Transverse colon (tissue), 4 donors: Measurements from ENCODE around the gene FGGY.

ENCODE experiments used
- CTCF ChIP-seq, 5 experiments: fragments of 200-600 bp in 3 of 5; fragments of 450-650 bp in 2 of 5; sonication (generic) in 3 of 5; IDR thresholded peaks; 1 replicate in 2 of 5; 2 replicates in 3 of 5; pipeline ENCODE4 v1.5.1; 2016 to 2017; ENCODE audit warnings: antibody characterized with exemption in 5 of 5, inconsistent platforms in 3 of 5, mild to moderate bottlenecking in 2 of 5, moderate library complexity in 1 of 5
- POLR2A ChIP-seq: fragments of 450-650 bp; IDR thresholded peaks from one replicate; pipeline ENCODE4 v1.6.1; 2016; ENCODE audit warnings: antibody characterized with exemption, mild to moderate bottlenecking, moderate library complexity
- POLR2AphosphoS5 ChIP-seq, 3 donors: sonication (generic); formaldehyde crosslinking; IDR thresholded peaks; one replicate each; pipeline ENCODE4 v1.6.1; 2016; ENCODE audit warnings: antibody characterized with exemption in 3 of 3

- TF ChIP-seq POLR2A (no peak), CTCF (IDR thresholded peaks at IDR 0.05) (no peak), POLR2AphosphoS5 (IDR thresholded peaks at IDR 0.05) (no peak)
Measured at GRCh38 chr1:59318271-59318860, 21.5 kb downstream of the FGGY start.
